GM19372 (cell line): Measurements from ENCODE around the gene HMCN2.

ENCODE experiments used
- ATAC-seq: cut with Tn5 transposase; IDR thresholded peaks from one replicate; pipeline ENCODE4 v1.9.1; 2021; ENCODE audit warnings: mild to moderate bottlenecking, low read depth, moderate library complexity; ENCODE audit not compliant: unreplicated experiment

Gene HMCN2

GRCh38 chr9:130443456-130443801 is 177.9 kb downstream of the HMCN2 start:
- ATAC-seq = no peak

GRCh38 chr9:130443840-130444492 is 178.4 kb downstream of the HMCN2 start:
- ATAC-seq = no peak

- ATAC-seq = no peak
These were observed 179.1 kb downstream of the HMCN2 start, which contains the start of gene ASS1 for GRCh38 chr9:130444565-130445221. Gene ASS1, plus strand, starts transcription at chr9:130444961. Its CDS starts 7,268 bp downstream, at chr9:130452229.

GRCh38 chr9:130445268-130445983 is 179.9 kb downstream of the HMCN2 start:
- no peak for ATAC-seq

- ATAC-seq = no peak
These were observed 180.7 kb downstream of the HMCN2 start for GRCh38 chr9:130446101-130446861.

GRCh38 chr9:130447193-130447816 is 181.7 kb downstream of the HMCN2 start:
- no peak for ATAC-seq

DNA sequence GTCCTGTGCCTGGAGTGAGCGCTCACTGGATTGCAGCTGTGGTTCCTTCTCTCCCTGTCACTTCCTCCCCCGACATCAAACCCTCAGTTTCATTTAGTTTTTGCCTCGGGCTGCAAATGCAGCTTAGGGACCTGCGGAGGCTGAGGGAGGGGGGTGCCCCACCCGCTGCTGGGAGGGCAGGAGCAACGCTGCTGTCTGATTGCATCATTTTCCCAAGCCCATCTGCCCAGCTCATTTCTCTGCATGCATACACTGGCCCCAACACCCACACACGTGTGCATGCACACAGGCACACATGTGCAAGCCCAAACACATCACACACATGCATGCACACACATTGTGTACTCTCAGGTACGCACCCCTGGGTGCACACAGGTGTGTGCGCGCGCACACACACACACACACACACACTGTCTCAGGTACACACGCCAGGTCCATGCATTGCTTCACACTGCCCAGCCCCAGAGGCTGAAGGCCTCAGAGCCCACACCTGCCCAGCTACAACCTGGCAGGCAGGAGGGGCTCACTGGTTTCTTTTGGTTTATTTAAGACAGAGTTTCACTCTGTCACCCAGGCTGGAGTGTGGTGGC is 182.6 kb downstream of the HMCN2 start:
- no peak for ATAC-seq

GRCh38 chr9:130448771-130449603 is 183.4 kb downstream of the HMCN2 start:
- no peak for ATAC-seq

DNA sequence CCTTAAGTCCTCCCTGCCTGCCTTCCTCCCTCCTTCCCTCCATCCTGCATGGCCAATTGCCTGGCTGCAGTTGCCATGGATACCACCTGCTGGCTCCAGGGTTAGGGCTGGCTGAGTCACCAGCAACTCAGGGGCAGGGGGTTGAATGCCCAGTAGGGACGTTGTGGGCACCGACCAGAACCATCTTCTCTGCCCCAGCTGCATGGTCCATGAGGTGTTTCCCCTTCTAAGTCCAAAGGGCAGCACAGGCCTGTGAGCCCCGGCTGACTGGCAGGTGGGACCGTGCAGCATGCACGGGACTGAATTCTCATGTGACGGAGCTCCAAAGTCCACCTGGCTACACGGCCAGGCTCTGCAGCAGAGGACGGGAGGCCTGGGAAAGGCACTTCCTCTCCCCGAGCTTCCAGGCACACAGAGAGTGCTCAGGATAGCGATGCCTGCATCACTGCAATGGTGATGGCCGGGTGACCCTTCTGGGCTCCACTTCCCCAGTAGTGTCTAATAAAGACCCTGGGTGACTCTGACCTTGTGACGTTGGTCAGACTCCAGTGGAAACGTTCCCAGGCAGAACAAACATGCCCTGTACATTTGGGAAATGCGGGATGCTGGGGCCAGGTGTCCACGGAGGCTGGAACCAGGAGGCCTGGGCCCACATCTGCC is 184.9 kb downstream of the HMCN2 start:
- ATAC-seq = no peak

- no peak for ATAC-seq
These were observed 185.4 kb downstream of the HMCN2 start for GRCh38 chr9:130451004-130451390.

GRCh38 chr9:130451509-130452388 is 186.2 kb downstream of the HMCN2 start:
- ATAC-seq = no peak

DNA sequence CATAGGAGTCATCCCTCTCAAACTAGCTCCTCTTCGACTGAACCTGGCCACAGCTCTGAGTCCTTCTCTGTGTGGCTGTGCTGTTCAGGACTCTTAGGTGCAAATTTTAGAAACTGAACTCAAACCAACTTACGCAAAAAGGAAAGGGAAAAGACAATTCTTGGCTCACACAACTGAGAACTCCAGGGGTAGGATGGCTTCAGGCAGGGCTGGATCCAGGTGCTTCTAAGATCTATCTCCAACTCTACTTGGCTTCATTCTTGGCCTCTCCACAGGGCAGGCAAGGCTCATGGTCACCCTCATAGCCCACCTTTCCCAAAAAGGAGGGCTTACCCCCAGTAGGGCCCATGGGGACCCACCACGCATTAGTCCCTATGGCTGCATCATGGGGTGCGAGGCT is 187.3 kb downstream of the HMCN2 start:
- no peak for ATAC-seq

- ATAC-seq = no peak
These were observed 187.9 kb downstream of the HMCN2 start for GRCh38 chr9:130453487-130453886.

- ATAC-seq = no peak
These were observed 188.7 kb downstream of the HMCN2 start for GRCh38 chr9:130454096-130454811.

- no peak for ATAC-seq
These were observed 189.3 kb downstream of the HMCN2 start for GRCh38 chr9:130454812-130455325.

GRCh38 chr9:130458027-130458803 is 192.7 kb downstream of the HMCN2 start:
- no peak for ATAC-seq
